Naive thymus-derived CD8-positive, alpha-beta T cell (primary cell): ENCODE data around the gene GDA. TPM values are rescaled to one million over a fixed set of nuclear protein-coding genes. Genes with fewer than 3 reads are reported as not detected.
"Not testable (repeated sequence)": the region's sequence is repeated elsewhere in the genome, so short reads cannot be mapped to it uniquely, and the experiment has no call there.

ENCODE experiments used
- ATAC-seq, 2 donors: fragments of 150-1000 bp; cut with Tn5 transposase in 1 of 2; sonication (Bioruptor Pico), chemical (Tn5 transposase) in 1 of 2; 1 replicate in 1 of 2; 2 replicates in 1 of 2; pipeline ENCODE4 v1.10.0; 2021; ENCODE audit warnings: mild to moderate bottlenecking in 2 of 2, moderate library complexity in 2 of 2
- POLR2A ChIA-PET: fragments of 350-600 bp; sonication (Branson Sonifier 250); formaldehyde crosslinking; loops from one replicate; lab custom pipeline; 2021; ENCODE audit warnings: antibody characterized with exemption; lab: Charles Lee
- DNase-seq, 10 donors: peaks; one replicate each; pipeline versions ENCODE4 v3.0.0 to v3.0.0-alpha.2; 2020 to 2022
- H3K27ac Mint-ChIP-seq, 10 donors: one replicate each; pipeline ENCODE4 v1.8.0; 2020 to 2022; ENCODE audit warnings: mild to moderate bottlenecking in 10 of 10, mixed read lengths in 10 of 10, moderate library complexity in 4 of 10, inconsistent platforms in 1 of 10
- H3K27me3 Mint-ChIP-seq, 5 donors: one replicate each; pipeline ENCODE4 v1.8.0; 2021 to 2022; ENCODE audit warnings: mixed read lengths in 5 of 5
- H3K36me3 Mint-ChIP-seq, 3 donors: one replicate each; pipeline ENCODE4 v1.8.0; 2020 to 2022; ENCODE audit warnings: mixed read lengths in 3 of 3, mild to moderate bottlenecking in 2 of 3, inconsistent platforms in 1 of 3
- H3K4me1 Mint-ChIP-seq, 4 donors: one replicate each; pipeline ENCODE4 v1.8.0; 2021 to 2022; ENCODE audit warnings: mixed read lengths in 4 of 4
- H3K4me3 Mint-ChIP-seq, 10 donors: one replicate each; pipeline ENCODE4 v1.8.0; 2020 to 2022; ENCODE audit warnings: mild to moderate bottlenecking in 10 of 10, mixed read lengths in 10 of 10, moderate library complexity in 6 of 10, inconsistent platforms in 1 of 10
- H3K9me3 Mint-ChIP-seq, 9 donors: one replicate each; pipeline ENCODE4 v1.8.0; 2020 to 2022; ENCODE audit warnings: mixed read lengths in 9 of 9, mild to moderate bottlenecking in 3 of 9, inconsistent platforms in 1 of 9, moderate library complexity in 1 of 9
- polyA plus RNA-seq, 3 donors: library from polyadenylated mRNA; unstranded; fragments of 300-500 nt; fragmentation: Illumina TruSeq; gene quantifications; one replicate each; pipeline ENCODE4 v1.2.3, GENCODE V29; 2021
- total RNA-seq, 8 experiments: library from RNA in 2 of 8; stranded (reverse) in 2 of 8; gene quantifications; one replicate each; pipeline ENCODE4 v1.2.3 and lab custom pipeline; 2021 to 2026

GDA gene
- total and polyA plus RNA-seq, 5 experiments from 2014 or later, result not detected

GRCh38 chr9:72228282-72228681 lies 79.0 kb downstream of the GDA start:
- peaks cover 0 to 11% (median 3%) of the 10 kb centered on the region in 5 donors for H3K27me3 Mint-ChIP-seq
- H3K36me3 Mint-ChIP-seq, result no peaks in the 10 kb centered on the region
- H3K9me3 Mint-ChIP-seq, result no peaks in the 10 kb centered on the region
- POLR2A ChIA-PET, result no interaction called here
- ATAC-seq (no peak), DNase-seq (no peak)
- H3K4me3 Mint-ChIP-seq, result no peak overlapping the region
- no peak overlapping the region for H3K27ac Mint-ChIP-seq
- no peaks in the 10 kb centered on the region for H3K4me1 Mint-ChIP-seq

GRCh38 chr9:72232778-72233177 lies 83.5 kb downstream of the GDA start:
- ATAC-seq (no peak), DNase-seq (no peak)
- Mint-ChIP-seq H3K4me3 (no peak overlapping the region), H3K9me3 (no peaks in the 10 kb centered on the region), H3K27ac (no peak overlapping the region), H3K36me3 (no peaks in the 10 kb centered on the region), H3K4me1 (peaks cover 0 to 3% (median 2%) of the 10 kb centered on the region in 4 donors), H3K27me3 (peaks cover 0 to 7% (median 0%) of the 10 kb centered on the region in 5 donors)
- POLR2A ChIA-PET, result no interaction called here

GRCh38 chr9:72247549-72247948 lies 98.3 kb downstream of the GDA start:
- Mint-ChIP-seq H3K27me3 (peaks cover 0 to 24% (median 11%) of the 10 kb centered on the region in 5 donors), H3K36me3 (no peaks in the 10 kb centered on the region), H3K4me1 (no peaks in the 10 kb centered on the region), H3K4me3 (no peak overlapping the region), H3K27ac (no peak overlapping the region), H3K9me3 (no peaks in the 10 kb centered on the region)
- POLR2A ChIA-PET, result no interaction called here
- ATAC-seq (no peak), DNase-seq (no peak)

GRCh38 chr9:72251589-72251988 lies 102.3 kb downstream of the GDA start:
- no peak overlapping the region for H3K27ac Mint-ChIP-seq
- ATAC-seq, result no peak
- H3K27me3 Mint-ChIP-seq, result peaks cover 3 to 30% (median 22%) of the 10 kb centered on the region in 5 donors
- no peaks in the 10 kb centered on the region for H3K9me3 Mint-ChIP-seq
- no peaks in the 10 kb centered on the region for H3K4me1 Mint-ChIP-seq
- DNase-seq, result no peak
- POLR2A ChIA-PET, result no interaction called here
- H3K4me3 Mint-ChIP-seq, result no peak overlapping the region
- H3K36me3 Mint-ChIP-seq, result no peaks in the 10 kb centered on the region

GRCh38 chr9:72254901-72255545 lies 105.8 kb downstream of the GDA start:
- H3K36me3 Mint-ChIP-seq, result no peaks in the 10 kb centered on the region
- no peak for ATAC-seq
- no peak overlapping the region for H3K27ac Mint-ChIP-seq
- no peak for DNase-seq
- H3K4me1 Mint-ChIP-seq, result no peaks in the 10 kb centered on the region
- no peak overlapping the region for H3K4me3 Mint-ChIP-seq
- POLR2A ChIA-PET, result no interaction called here
- H3K27me3 Mint-ChIP-seq, result peaks cover 23 to 36% (median 26%) of the 10 kb centered on the region in 5 donors
- H3K9me3 Mint-ChIP-seq, result no peaks in the 10 kb centered on the region

- POLR2A ChIA-PET, result no interaction called here
- ATAC-seq, result no peak
- H3K27me3 Mint-ChIP-seq, result peaks cover 23 to 36% (median 24%) of the 10 kb centered on the region in 5 donors
These were observed 106.3 kb downstream of the GDA start for GRCh38 chr9:72255569-72255968.

GRCh38 chr9:72256931-72257330 lies 107.7 kb downstream of the GDA start:
- Mint-ChIP-seq H3K4me1 (no peaks in the 10 kb centered on the region), H3K36me3 (no peaks in the 10 kb centered on the region), H3K27ac (no peak overlapping the region), H3K4me3 (no peak overlapping the region), H3K27me3 (peaks cover 15 to 50% (median 29%) of the 10 kb centered on the region in 5 donors), H3K9me3 (no peaks in the 10 kb centered on the region)
- POLR2A ChIA-PET, result no interaction called here
- DNase-seq, result no peak
- no peak for ATAC-seq

More at GRCh38 chr9:72255569-72255968, 106.3 kb downstream of the GDA start:
- Mint-ChIP-seq H3K36me3 (no peaks in the 10 kb centered on the region), H3K27ac (no peak overlapping the region), H3K4me3 (no peak overlapping the region), H3K9me3 (no peaks in the 10 kb centered on the region), H3K4me1 (no peaks in the 10 kb centered on the region)
- DNase-seq, result no peak

- no peak overlapping the region for H3K4me3 Mint-ChIP-seq
- no peak overlapping the region for H3K27ac Mint-ChIP-seq
- peaks cover 18 to 51% (median 28%) of the 10 kb centered on the region in 5 donors for H3K27me3 Mint-ChIP-seq
- no peaks in the 10 kb centered on the region for H3K9me3 Mint-ChIP-seq
- DNase-seq (no peak), ATAC-seq (no peak)
- POLR2A ChIA-PET, result interaction anchor here (0.7 kb wide), 1 partner anchor 759 kb away, joined by 3 read pairs; no protein-coding TSS in a partner anchor
- H3K36me3 Mint-ChIP-seq, result no peaks in the 10 kb centered on the region
- no peaks in the 10 kb centered on the region for H3K4me1 Mint-ChIP-seq
These were observed 108.6 kb downstream of the GDA start for GRCh38 chr9:72257814-72258213.

GRCh38 chr9:72262063-72262462 lies 112.8 kb downstream of the GDA start:
- Mint-ChIP-seq H3K4me1 (no peaks in the 10 kb centered on the region), H3K36me3 (no peaks in the 10 kb centered on the region), H3K4me3 (no peak overlapping the region), H3K9me3 (no peaks in the 10 kb centered on the region), H3K27me3 (peaks cover 6 to 29% (median 18%) of the 10 kb centered on the region in 5 donors), H3K27ac (no peak overlapping the region)
- no peak for ATAC-seq
- POLR2A ChIA-PET, result no interaction called here
- no peak for DNase-seq

- ATAC-seq (no peak), DNase-seq (no peak)
- H3K27ac Mint-ChIP-seq, result no peak overlapping the region
- H3K36me3 Mint-ChIP-seq, result no peaks in the 10 kb centered on the region
- H3K4me1 Mint-ChIP-seq, result no peaks in the 10 kb centered on the region
- peaks cover 5 to 15% (median 7%) of the 10 kb centered on the region in 5 donors for H3K27me3 Mint-ChIP-seq
- H3K9me3 Mint-ChIP-seq, result no peaks in the 10 kb centered on the region
- POLR2A ChIA-PET, result no interaction called here
- H3K4me3 Mint-ChIP-seq, result no peak overlapping the region
These were observed 114.3 kb downstream of the GDA start for GRCh38 chr9:72263572-72263971.

GRCh38 chr9:72268961-72269360 lies 119.7 kb downstream of the GDA start:
- Mint-ChIP-seq H3K4me1 (no peaks in the 10 kb centered on the region), H3K9me3 (no peaks in the 10 kb centered on the region), H3K27ac (no peak overlapping the region), H3K27me3 (peaks cover 0 to 2% (median 1%) of the 10 kb centered on the region in 5 donors), H3K36me3 (no peaks in the 10 kb centered on the region), H3K4me3 (no peak overlapping the region)
- DNase-seq (no peak), ATAC-seq (no peak)
- POLR2A ChIA-PET, result no interaction called here

GRCh38 chr9:72270359-72270758 lies 121.1 kb downstream of the GDA start:
- H3K36me3 Mint-ChIP-seq, POLR2A ChIA-PET, ATAC-seq, H3K27ac Mint-ChIP-seq, H3K4me3 Mint-ChIP-seq, H3K27me3 Mint-ChIP-seq, DNase-seq, H3K9me3 Mint-ChIP-seq, H3K4me1 Mint-ChIP-seq: not testable (repeated sequence)

- POLR2A ChIA-PET, result no interaction called here
- H3K27ac Mint-ChIP-seq, result peak overlapping the region in 1 of 10 donors; percentile 90
- DNase-seq, result peak in 7 of 10 donors; percentile 8 to 69 (median 41)
- peak; percentile 47 to 50 for ATAC-seq
- no peaks in the 10 kb centered on the region for H3K9me3 Mint-ChIP-seq
- no peaks in the 10 kb centered on the region for H3K4me1 Mint-ChIP-seq
- H3K36me3 Mint-ChIP-seq, result no peaks in the 10 kb centered on the region
- peaks cover 0 to 2% (median 0%) of the 10 kb centered on the region in 5 donors for H3K27me3 Mint-ChIP-seq
- no peak overlapping the region for H3K4me3 Mint-ChIP-seq
These were observed 122.6 kb downstream of the GDA start for GRCh38 chr9:72271613-72272478.
